LNCAP (cell line): ENCODE measurements around the gene NEURL3.

ENCODE experiments used
- TF ChIP-seq, protein P1 (sequence below): fragments of 450-650 bp; IDR thresholded peaks from 2 replicates; pipeline ENCODE4 v1.5.1; 2017; ENCODE audit warnings: mild to moderate bottlenecking

NEURL3 gene

DNA sequence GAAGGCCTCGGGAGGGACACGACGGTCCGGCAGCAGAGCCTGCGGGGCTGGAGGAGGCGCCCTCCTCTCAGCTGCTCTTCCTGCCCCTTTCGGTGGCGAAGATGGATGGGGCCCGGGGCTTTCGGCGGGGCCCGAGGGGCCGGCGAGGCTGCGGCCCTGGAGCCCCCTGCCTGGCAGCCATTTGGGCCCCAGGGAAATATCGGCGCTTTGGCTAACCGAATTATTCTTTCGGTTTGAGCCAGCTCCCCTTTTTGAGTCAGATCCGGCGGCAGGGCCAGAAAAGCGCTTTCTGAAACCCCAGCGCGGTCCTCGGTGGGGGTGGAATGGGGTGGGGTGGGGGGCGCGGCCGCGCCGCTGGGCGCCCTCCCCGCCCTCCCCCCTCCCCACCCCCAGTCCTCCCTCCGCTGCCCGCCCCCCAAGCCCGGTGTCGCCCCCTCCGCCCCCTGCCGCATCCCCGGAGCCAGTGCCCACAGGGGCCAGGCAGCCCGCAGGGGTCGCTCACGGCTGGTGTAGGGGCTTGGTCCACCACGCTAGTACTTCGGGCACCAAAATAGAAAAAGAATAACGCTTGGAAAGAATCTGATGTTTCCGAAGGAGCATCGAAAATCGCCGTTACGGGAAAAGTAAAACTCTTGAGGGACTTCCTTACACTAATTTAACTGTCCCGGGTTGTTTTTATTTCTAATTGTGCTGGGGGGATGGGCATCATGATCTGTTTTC lies 22.3 kb upstream of the NEURL3 start:
- TF ChIP-seq, protein P1, sequence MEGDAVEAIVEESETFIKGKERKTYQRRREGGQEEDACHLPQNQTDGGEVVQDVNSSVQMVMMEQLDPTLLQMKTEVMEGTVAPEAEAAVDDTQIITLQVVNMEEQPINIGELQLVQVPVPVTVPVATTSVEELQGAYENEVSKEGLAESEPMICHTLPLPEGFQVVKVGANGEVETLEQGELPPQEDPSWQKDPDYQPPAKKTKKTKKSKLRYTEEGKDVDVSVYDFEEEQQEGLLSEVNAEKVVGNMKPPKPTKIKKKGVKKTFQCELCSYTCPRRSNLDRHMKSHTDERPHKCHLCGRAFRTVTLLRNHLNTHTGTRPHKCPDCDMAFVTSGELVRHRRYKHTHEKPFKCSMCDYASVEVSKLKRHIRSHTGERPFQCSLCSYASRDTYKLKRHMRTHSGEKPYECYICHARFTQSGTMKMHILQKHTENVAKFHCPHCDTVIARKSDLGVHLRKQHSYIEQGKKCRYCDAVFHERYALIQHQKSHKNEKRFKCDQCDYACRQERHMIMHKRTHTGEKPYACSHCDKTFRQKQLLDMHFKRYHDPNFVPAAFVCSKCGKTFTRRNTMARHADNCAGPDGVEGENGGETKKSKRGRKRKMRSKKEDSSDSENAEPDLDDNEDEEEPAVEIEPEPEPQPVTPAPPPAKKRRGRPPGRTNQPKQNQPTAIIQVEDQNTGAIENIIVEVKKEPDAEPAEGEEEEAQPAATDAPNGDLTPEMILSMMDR, result no peak

DNA sequence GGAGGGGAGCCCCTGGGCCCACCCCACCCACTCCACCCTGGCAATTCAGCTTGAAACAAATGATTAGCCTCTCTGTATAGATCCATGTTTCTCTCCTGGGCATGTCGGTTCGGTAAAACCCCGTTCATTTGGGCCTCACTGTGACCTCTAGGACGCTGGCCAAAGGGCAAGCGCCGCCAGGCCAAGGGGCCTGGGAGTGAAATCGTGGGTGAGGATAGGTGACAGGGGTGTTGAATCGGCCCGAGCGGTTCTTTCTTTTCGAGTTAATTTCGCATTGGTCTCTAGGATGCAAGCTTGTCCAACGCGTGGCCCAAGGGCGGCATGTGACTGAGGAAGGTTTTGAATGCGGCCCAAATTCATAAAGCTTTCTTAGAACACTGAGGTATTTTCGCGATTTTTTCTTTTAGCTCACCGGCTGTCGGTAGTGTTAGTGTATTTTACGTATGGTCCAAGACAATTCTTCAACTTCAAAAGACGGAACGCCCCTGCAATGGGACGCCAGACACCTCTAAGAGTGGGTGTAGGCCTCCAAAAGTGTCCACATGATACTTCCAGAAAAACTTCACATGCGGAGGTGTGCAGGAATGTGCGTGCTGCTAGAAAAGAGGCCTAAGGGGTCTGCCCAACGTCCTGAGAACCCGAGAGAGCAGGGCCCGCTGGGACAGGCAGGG lies 21.6 kb upstream of the NEURL3 start:
- TF ChIP-seq, protein P1, result no peak

DNA sequence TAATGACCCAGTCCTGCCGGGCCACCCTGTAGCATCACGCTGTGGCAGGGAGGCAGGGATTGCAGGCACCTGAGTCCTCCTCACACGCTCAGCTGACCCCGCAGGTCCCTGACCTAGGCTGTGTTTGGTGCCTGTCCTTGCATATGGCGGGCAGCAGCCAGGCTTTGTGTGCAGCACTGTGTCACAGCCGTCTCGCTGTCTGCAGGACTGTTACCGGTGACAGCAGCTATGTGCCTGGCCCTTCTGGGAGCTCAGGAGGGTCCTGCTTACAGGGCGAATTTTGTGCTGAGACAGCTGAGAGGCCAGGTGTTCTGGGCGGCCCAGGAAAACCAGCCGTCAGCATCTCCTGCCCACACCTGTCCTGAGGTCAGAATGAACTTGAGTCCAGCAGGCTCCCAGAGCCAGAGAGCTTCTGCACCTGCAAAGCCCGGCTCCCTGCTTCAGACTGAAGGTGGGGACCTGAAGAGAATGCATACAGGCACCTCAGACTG lies 21.0 kb upstream of the NEURL3 start:
- TF ChIP-seq, protein P1, result no peak

DNA sequence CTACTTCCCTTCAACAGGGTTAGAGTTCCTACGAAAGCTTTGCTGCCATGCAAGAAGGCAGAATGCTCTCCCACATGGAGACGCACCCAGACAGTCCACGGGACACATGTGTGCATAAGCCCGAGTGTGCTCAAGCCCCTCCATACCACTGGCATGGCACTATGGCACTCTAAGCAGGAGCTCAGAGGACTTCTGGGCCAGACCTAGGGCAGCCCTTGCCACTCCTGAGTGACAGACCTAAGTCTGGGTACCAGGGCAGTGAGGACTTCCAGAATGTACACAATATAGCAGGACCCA lies 20.0 kb upstream of the NEURL3 start:
- TF ChIP-seq, protein P1, result no peak

DNA sequence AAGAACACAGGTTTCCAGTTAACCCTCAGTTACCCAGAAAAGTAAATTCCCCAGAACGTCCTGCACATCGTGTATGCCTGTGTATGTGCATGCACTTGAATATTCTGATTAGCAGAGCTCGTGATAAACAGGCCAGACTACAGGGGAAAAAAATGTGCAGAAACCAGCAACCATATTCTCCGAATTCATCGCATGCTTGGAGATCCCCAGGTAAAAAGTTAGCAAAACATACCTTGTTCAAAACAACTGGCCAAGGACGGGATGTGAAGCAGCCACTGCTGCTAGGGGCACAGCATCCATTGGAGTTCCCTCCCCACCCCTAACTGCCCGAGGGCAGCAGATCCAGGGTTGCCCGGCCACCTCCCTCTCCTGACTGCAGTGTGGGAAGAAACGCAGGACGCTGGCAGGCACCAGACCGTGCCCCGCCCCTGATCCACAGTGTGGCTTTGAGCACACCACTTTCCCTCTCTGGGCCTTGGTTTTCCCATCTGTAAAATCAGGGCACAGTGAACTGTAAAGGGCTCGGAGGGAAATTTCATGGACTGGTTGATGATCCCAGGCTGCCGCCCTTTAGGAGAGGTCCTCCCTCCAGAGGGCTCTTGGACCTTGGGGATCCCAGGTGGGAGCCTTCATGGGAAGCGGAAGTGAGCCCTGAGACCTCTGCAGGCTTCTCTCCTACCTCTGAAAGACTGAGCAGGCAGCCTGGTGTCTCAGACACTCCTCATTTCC lies 19.5 kb upstream of the NEURL3 start:
- TF ChIP-seq, protein P1, result no peak

DNA sequence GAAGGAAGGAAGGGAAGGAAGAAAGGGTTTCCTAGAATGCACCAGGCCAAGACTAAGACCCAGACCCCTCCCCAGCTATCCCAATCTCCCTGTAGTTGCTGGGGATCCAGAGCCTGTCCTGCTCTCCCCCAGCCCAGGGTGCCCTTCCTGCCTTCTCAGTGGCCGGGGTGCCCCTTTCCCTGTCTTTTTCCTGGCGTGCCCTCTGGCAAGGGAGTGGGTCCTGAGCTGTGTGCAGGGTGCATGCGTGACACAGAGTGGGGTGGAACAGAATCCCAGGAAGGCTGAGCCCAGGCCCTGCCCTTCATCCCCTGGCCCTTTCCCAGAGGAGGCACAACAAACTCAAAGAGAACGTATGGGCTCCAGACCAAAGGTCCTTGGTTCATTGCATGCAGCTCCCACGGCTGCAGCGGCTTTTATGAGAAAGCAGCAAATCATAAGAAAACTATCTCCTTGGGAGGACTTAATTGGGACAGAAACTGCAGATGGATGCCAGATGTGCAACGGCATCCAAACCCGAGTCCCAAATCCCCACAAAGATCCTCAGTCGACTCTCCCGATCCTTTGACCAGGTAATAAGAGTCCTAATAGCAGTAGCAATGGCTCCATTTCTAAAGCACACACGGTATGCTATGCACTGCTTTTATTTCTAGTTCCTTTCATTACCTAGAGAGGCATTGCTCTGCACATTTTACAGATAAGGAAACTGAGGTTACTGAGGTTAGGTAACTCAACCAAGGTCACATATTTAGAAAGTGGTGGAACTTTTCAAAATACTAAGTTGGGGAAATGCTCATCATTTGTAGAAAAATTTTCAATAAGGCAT lies 18.7 kb upstream of the NEURL3 start:
- TF ChIP-seq, protein P1, result no peak
